IgD-negative memory B cell (primary cell): Measurements from ENCODE around the gene APOC3. TPM values are rescaled to one million over a fixed set of nuclear protein-coding genes. Genes with fewer than 3 reads are reported as not detected.
"Not testable (repeated sequence)": the region's sequence is repeated elsewhere in the genome, so short reads cannot be mapped to it uniquely, and the experiment has no call there.

Source experiments
- H3K27ac Mint-ChIP-seq, 3 donors: one replicate each; pipeline ENCODE4 v1.8.0; 2020 to 2022; ENCODE audit warnings: mild to moderate bottlenecking in 3 of 3, mixed read lengths in 3 of 3, moderate library complexity in 1 of 3
- H3K27me3 Mint-ChIP-seq: one replicate; pipeline ENCODE4 v1.8.0; 2021; ENCODE audit warnings: mixed read lengths
- H3K36me3 Mint-ChIP-seq: one replicate; pipeline ENCODE4 v1.8.0; 2020; ENCODE audit warnings: mild to moderate bottlenecking, mixed read lengths
- H3K4me1 Mint-ChIP-seq, 3 donors: one replicate each; pipeline ENCODE4 v1.8.0; 2020 to 2022; ENCODE audit warnings: mixed read lengths in 3 of 3, mild to moderate bottlenecking in 1 of 3
- H3K4me3 Mint-ChIP-seq, 4 donors: one replicate each; pipeline ENCODE4 v1.8.0; 2020 to 2022; ENCODE audit warnings: mild to moderate bottlenecking in 4 of 4, mixed read lengths in 4 of 4, moderate library complexity in 3 of 4
- H3K9me3 Mint-ChIP-seq, 3 donors: one replicate each; pipeline ENCODE4 v1.8.0; 2020 to 2021; ENCODE audit warnings: mixed read lengths in 3 of 3, mild to moderate bottlenecking in 1 of 3
- polyA plus RNA-seq: library from polyadenylated mRNA; unstranded; fragments of 300-500 nt; fragmentation: Illumina TruSeq; gene quantifications from one replicate; pipeline ENCODE4 v1.2.3, GENCODE V29; 2021

APOC3 gene
- polyA plus RNA-seq, 1 donor from 2014 or later, result not detected

DNA sequence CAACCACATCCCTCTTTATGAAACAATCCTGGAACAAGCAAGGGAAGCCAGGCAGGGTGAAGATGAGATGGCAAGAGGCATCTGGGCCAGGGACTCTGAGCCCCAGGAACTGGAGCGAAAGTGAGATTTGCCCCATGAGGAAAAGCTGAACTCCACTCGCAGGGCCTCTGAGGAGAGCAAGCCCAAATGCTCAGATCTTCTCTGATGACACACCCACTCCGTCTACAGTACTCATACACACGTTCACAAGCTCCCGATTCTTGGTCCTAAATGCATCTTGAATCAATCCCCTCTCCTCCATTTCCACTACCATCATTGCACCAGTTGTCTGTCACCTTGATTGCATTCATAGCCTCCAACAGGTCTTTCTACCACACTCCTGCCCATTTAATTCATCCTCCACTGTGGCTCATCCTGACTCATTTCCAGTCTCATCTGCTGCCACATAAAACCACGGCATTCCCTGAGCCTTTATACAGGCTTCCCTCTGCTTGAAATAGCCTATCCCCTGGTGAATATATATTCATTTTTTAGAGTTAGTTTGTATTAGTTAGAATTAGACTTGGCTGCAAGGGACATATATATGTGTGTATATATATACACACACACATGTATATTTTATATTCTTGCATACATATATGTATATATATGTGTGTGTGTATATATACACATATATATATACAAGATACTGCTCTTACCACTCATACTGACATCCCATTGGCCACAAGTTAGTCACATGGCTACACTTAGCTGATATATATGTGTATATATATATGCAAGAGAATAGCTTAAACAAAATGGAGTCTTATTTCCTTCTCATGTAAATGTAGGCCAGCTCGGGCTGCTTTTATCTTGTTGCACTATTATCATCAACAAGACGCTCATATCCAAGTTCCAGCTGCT, 36.6 kb upstream of the APOC3 start:
- peak overlapping the region in 1 of 4 donors; percentile 1 for H3K4me3 Mint-ChIP-seq
- H3K4me1 Mint-ChIP-seq, result peaks cover 5 to 7% (median 6%) of the 10 kb centered on the region in 3 donors
- peak overlapping the region in 1 of 3 donors; percentile 14 for H3K27ac Mint-ChIP-seq
- H3K36me3 Mint-ChIP-seq, result no peaks in the 10 kb centered on the region
- peaks cover 4% of the 10 kb centered on the region for H3K27me3 Mint-ChIP-seq
- H3K9me3 Mint-ChIP-seq, result no peaks in the 10 kb centered on the region

GRCh38 chr11:116793772-116794097, 36.0 kb upstream of the APOC3 start:
- Mint-ChIP-seq H3K9me3 (no peaks in the 10 kb centered on the region), H3K4me3 (no peak overlapping the region), H3K36me3 (no peaks in the 10 kb centered on the region), H3K27me3 (peaks cover 5% of the 10 kb centered on the region), H3K27ac (no peak overlapping the region), H3K4me1 (peaks cover 0 to 3% (median 3%) of the 10 kb centered on the region in 3 donors)

- Mint-ChIP-seq H3K4me1 (peaks cover 0 to 3% (median 3%) of the 10 kb centered on the region in 3 donors), H3K36me3 (no peaks in the 10 kb centered on the region), H3K9me3 (no peaks in the 10 kb centered on the region), H3K4me3 (no peak overlapping the region), H3K27me3 (peaks cover 5% of the 10 kb centered on the region), H3K27ac (no peak overlapping the region)
Measured at GRCh38 chr11:116794851-116795250, 34.9 kb upstream of the APOC3 start.

DNA sequence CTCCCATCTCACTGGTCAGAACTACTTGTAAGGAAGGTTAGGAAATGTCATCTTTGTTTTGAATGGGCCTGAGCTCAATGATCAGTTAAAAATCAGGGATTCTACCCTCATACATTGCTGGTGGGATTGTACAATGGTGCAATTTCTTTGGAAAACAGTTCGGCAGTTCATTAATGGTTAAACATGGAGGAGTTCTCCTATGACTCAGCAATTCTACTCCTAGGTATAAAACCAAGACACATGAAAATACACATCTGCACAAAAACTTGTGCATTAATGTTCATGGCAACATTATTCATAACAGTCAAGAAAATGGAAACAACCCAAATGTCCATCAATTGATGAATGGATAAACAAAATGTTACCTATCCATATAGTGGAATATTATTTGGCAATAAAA, 33.2 kb upstream of the APOC3 start:
- H3K9me3 Mint-ChIP-seq, result no peaks in the 10 kb centered on the region
- no peak overlapping the region for H3K27ac Mint-ChIP-seq
- H3K36me3 Mint-ChIP-seq, result no peaks in the 10 kb centered on the region
- peaks cover 3% of the 10 kb centered on the region for H3K27me3 Mint-ChIP-seq
- H3K4me1 Mint-ChIP-seq, result peaks cover 0 to 3% (median 0%) of the 10 kb centered on the region in 3 donors
- H3K4me3 Mint-ChIP-seq, result no peak overlapping the region

DNA sequence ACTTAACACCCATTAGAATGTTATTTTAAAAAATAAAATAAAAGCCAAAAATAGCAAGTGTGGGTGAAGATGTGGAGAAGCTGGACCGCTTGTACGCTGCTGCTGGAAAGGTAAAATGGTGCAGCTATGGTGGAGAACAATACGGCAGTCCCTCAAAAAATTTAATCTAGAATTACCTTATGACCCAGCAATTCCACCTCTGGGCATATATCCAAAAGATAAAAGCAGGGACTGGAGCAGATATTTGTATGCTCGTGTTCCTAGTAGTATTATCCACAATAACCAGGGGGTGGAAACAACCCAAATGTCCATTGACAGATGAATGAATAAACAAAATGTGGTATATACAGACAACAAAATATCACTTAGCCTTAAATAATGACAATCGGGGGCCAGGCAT, 31.9 kb upstream of the APOC3 start:
- Mint-ChIP-seq H3K4me1 (peaks cover 0 to 3% (median 0%) of the 10 kb centered on the region in 3 donors), H3K9me3 (no peaks in the 10 kb centered on the region), H3K27ac (no peak overlapping the region), H3K27me3 (peaks cover 3% of the 10 kb centered on the region), H3K36me3 (peaks cover under 1% of the 10 kb centered on the region), H3K4me3 (no peak overlapping the region)

GRCh38 chr11:116798368-116798767, 31.3 kb upstream of the APOC3 start:
- peaks cover 0 to 3% (median 0%) of the 10 kb centered on the region in 3 donors for H3K4me1 Mint-ChIP-seq
- H3K36me3 Mint-ChIP-seq, result peaks cover 1% of the 10 kb centered on the region
- H3K27ac Mint-ChIP-seq, result no peak overlapping the region

GRCh38 chr11:116800610-116801009, 29.1 kb upstream of the APOC3 start:
- Mint-ChIP-seq H3K27me3 (peaks cover 9% of the 10 kb centered on the region), H3K27ac (no peak overlapping the region), H3K4me1 (peaks cover 0 to 3% (median 0%) of the 10 kb centered on the region in 3 donors), H3K9me3 (peaks cover 0 to 2% (median 0%) of the 10 kb centered on the region in 3 donors), H3K36me3 (peaks cover 1% of the 10 kb centered on the region), H3K4me3 (no peak overlapping the region)

More at GRCh38 chr11:116798368-116798767, 31.3 kb upstream of the APOC3 start:
- Mint-ChIP-seq H3K9me3 (no peaks in the 10 kb centered on the region), H3K27me3 (peaks cover 3% of the 10 kb centered on the region), H3K4me3 (peak overlapping the region in 1 of 4 donors; percentile 41)

GRCh38 chr11:116801662-116802061, 28.0 kb upstream of the APOC3 start:
- H3K9me3 Mint-ChIP-seq, H3K27me3 Mint-ChIP-seq, H3K27ac Mint-ChIP-seq: not testable (repeated sequence)

GRCh38 chr11:116804001-116804400, 25.7 kb upstream of the APOC3 start:
- H3K27ac Mint-ChIP-seq, result peak overlapping the region in 1 of 3 donors; percentile 28
- peaks cover 0 to 2% (median 0%) of the 10 kb centered on the region in 3 donors for H3K9me3 Mint-ChIP-seq
- H3K27me3 Mint-ChIP-seq, result peaks cover 9% of the 10 kb centered on the region
- H3K4me1 Mint-ChIP-seq, result no peaks in the 10 kb centered on the region
- H3K4me3 Mint-ChIP-seq, result no peak overlapping the region
- peaks cover 1% of the 10 kb centered on the region for H3K36me3 Mint-ChIP-seq

More at GRCh38 chr11:116801662-116802061, 28.0 kb upstream of the APOC3 start:
- not testable (repeated sequence) for H3K36me3 Mint-ChIP-seq, H3K4me3 Mint-ChIP-seq, H3K4me1 Mint-ChIP-seq

DNA sequence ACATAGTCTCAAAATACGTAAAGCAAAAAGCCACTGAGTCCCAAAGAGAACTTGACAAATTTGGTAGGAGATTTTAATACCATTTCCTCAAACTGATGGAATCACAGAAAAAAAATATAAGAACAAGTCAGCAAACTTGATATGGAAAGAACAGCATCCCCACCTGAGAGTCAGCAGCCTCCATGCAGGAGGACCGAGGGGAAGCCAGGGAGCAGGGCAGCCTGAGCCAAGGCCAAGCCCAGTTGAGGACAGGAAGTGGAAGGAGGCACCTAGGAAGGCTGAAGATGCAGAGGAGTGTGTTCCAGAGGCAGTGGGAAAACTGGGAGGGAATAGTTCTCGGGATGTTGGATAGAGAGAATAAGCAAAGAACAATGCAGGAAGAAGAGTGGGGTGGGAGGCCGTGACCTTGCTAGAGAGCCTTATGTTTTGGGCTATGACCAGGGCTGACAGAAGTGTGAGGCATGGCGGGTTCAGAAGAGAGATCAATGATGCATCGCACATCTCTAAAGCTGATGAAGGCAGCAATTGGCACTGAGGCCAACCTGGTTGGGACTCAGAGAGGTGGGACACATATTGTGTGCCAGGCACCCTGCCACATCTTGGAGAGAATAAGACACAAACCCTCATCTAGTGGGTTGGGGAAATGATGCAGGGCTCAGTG, 22.0 kb upstream of the APOC3 start:
- Mint-ChIP-seq H3K4me3 (no peak overlapping the region), H3K27ac (no peak overlapping the region), H3K36me3 (peaks cover 1% of the 10 kb centered on the region), H3K9me3 (peaks cover 0 to 4% (median 0%) of the 10 kb centered on the region in 3 donors), H3K4me1 (no peaks in the 10 kb centered on the region), H3K27me3 (peaks cover 11% of the 10 kb centered on the region)

DNA sequence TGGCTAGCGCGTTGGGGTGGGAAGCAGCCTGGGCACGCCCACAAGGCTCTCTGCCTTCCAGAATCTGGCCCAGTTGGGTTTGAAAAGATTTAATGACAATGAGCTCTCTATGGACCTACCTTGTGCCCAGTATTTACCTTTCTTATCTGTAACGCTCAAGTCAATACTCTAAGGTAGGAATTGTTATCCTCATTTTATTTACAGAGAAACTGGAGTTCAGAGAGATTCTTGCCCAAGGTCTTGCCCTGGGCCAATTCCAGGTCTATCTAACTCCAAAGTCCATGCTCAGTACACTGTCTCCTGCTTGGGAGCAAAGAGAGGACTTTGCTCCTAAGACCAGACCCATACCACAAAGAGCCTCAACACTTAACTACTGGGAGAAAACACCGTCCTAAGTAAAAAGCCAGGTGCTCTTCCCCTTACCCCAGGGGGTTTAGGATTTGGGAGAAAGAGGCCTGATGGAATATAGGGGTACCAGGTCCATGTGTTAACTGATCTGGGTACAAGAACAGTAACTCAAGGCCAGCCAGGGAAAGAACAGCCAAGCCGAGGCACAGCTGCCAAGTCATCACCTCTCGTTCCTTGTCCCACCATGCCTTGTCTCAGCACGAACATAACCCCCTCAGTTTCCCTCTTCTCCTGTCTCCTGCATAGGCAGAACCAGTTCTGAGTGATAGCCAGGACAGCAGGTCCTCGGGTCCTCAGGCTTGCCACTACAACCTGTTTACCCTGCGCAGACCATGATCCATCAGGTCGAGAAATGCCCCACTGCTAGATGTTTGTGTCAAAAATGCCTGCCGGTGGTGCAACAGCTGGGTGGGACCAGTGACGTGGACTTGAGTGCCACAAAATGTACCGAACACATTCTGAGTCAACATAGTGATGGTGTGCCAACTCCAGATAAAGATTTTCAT, 21.2 kb upstream of the APOC3 start:
- Mint-ChIP-seq H3K4me3 (no peak overlapping the region), H3K4me1 (no peaks in the 10 kb centered on the region), H3K9me3 (peaks cover 0 to 5% (median 0%) of the 10 kb centered on the region in 3 donors), H3K27ac (no peak overlapping the region), H3K27me3 (peaks cover 10% of the 10 kb centered on the region), H3K36me3 (no peaks in the 10 kb centered on the region)

DNA sequence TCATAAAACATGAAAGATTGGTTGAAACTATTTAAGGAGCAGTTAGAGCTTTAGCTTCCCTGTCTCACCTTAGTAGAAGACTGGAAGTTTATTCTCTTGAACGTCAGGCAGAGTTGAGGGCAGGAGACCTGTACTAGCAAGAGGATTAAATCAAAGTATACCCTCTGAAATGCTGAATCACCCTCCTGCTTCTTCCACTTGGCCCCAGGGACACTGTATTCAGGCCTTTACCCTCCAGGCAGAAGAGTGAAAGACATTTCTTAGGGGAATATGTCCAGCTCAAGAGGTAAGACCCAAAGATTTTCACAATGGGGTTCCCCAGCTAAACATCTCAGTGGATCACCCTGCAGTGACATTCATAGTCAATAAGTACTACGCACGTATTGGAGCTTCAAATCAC, 18.5 kb upstream of the APOC3 start:
- H3K27me3 Mint-ChIP-seq, result peaks cover 5% of the 10 kb centered on the region
- H3K36me3 Mint-ChIP-seq, result no peaks in the 10 kb centered on the region
- H3K4me3 Mint-ChIP-seq, result no peak overlapping the region
- H3K27ac Mint-ChIP-seq, result no peak overlapping the region
- H3K9me3 Mint-ChIP-seq, result peaks cover 0 to 3% (median 0%) of the 10 kb centered on the region in 3 donors
- no peaks in the 10 kb centered on the region for H3K4me1 Mint-ChIP-seq

- H3K27me3 Mint-ChIP-seq, result peaks cover 5% of the 10 kb centered on the region
- peaks cover 0 to 3% (median 0%) of the 10 kb centered on the region in 3 donors for H3K9me3 Mint-ChIP-seq
Measured at GRCh38 chr11:116812109-116812508, 17.6 kb upstream of the APOC3 start.

DNA sequence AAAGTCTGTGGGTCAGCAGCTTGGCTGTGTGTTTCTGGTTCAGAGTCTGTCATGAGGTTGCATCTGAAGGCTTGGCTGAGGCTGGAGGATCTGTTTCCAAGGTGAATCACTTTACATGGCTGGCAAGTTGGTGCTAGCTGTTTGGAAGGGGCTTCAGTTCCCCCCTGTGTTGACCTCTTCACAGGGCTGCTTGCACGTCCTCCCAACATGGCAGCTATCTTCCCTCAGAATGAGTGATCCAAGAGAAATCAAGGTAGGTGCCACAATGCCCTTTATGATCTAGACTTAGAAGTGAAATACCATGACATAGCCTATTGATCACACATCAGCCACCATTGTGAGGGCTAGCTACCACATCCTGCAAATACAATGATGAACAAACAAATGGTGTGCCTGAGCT, 16.5 kb upstream of the APOC3 start:
- H3K27ac Mint-ChIP-seq, result no peak overlapping the region
- H3K4me3 Mint-ChIP-seq, result no peak overlapping the region
- H3K27me3 Mint-ChIP-seq, result peaks cover 2% of the 10 kb centered on the region
- peaks cover 0 to 3% (median 0%) of the 10 kb centered on the region in 3 donors for H3K9me3 Mint-ChIP-seq
- H3K36me3 Mint-ChIP-seq, result no peaks in the 10 kb centered on the region
- H3K4me1 Mint-ChIP-seq, result no peaks in the 10 kb centered on the region

More at GRCh38 chr11:116812109-116812508, 17.6 kb upstream of the APOC3 start:
- no peak overlapping the region for H3K4me3 Mint-ChIP-seq
- no peaks in the 10 kb centered on the region for H3K36me3 Mint-ChIP-seq
- no peaks in the 10 kb centered on the region for H3K4me1 Mint-ChIP-seq
- H3K27ac Mint-ChIP-seq, result no peak overlapping the region
